Epithelial cell of proximal tubule (primary cell): ENCODE data around the gene KLHL25. TPM values are rescaled to one million over a fixed set of nuclear protein-coding genes. Genes with fewer than 3 reads are reported as not detected.
A peak's percentile ranks its signal among the peaks of the same experiment; 100 is the strongest.

Experiments used
- DNase-seq: peaks from one replicate; pipeline ENCODE4 v3.0.0-alpha.2; 2011; ENCODE audit warnings: low read depth
- H3K4me3 ChIP-seq: 2 replicates; pipeline ENCODE4 v1.5.1; 2011; ENCODE audit warnings: low read depth, mild to moderate bottlenecking, low read length
- total RNA-seq: library from RNA; depleted of rRNA; stranded (reverse); fragments of >200 nt; gene quantifications from 2 replicates; pipeline ENCODE4 v1.2.3, GENCODE V29; 2015
- TF ChIP-seq, protein P1 (sequence below): conservative IDR thresholded peaks from 2 replicates; pipeline ENCODE4 v1.5.1; 2012; ENCODE audit warnings: low read depth, mild to moderate bottlenecking, low read length

KLHL25 gene
- total RNA-seq, 1 donor from 2014 or later = 8.1 TPM

GRCh38 chr15:85785887-85786780 is 8.6 kb downstream of the KLHL25 start:
- peak overlapping the region; percentile 5 for H3K4me3 ChIP-seq
- TF ChIP-seq, protein P1, sequence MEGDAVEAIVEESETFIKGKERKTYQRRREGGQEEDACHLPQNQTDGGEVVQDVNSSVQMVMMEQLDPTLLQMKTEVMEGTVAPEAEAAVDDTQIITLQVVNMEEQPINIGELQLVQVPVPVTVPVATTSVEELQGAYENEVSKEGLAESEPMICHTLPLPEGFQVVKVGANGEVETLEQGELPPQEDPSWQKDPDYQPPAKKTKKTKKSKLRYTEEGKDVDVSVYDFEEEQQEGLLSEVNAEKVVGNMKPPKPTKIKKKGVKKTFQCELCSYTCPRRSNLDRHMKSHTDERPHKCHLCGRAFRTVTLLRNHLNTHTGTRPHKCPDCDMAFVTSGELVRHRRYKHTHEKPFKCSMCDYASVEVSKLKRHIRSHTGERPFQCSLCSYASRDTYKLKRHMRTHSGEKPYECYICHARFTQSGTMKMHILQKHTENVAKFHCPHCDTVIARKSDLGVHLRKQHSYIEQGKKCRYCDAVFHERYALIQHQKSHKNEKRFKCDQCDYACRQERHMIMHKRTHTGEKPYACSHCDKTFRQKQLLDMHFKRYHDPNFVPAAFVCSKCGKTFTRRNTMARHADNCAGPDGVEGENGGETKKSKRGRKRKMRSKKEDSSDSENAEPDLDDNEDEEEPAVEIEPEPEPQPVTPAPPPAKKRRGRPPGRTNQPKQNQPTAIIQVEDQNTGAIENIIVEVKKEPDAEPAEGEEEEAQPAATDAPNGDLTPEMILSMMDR = no peak
- no peak for DNase-seq

GRCh38 chr15:85782064-85782463 is 12.7 kb downstream of the KLHL25 start:
- H3K4me3 ChIP-seq = no peak overlapping the region
- TF ChIP-seq, protein P1 = no peak
- DNase-seq = no peak

- DNase-seq = no peak
- no peak overlapping the region for H3K4me3 ChIP-seq
- TF ChIP-seq, protein P1 = no peak
Observed at GRCh38 chr15:85781099-85781498, 13.6 kb downstream of the KLHL25 start.

GRCh38 chr15:85780225-85780985 is 14.3 kb downstream of the KLHL25 start:
- DNase-seq = no peak
- TF ChIP-seq, protein P1 = no peak
- H3K4me3 ChIP-seq = no peak overlapping the region

DNA sequence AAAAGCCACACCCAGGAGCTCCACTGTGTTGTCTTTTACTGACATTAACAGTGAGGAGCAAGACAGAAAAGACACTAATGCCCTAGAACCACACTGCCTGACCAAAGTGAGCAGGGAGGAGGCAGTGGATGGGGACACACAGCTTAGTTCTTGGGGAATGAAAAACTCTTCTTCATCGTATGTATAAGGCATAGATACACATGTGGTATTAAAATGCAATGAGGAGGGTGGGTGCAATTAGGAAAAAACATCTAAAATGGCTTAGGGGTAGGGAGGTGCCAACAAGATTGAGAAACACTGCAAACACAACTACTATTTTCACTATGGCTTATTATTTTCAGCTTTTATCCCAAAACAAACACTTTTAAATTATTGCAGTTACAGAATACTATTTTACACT is 15.5 kb downstream of the KLHL25 start:
- TF ChIP-seq, protein P1 = no peak

DNA sequence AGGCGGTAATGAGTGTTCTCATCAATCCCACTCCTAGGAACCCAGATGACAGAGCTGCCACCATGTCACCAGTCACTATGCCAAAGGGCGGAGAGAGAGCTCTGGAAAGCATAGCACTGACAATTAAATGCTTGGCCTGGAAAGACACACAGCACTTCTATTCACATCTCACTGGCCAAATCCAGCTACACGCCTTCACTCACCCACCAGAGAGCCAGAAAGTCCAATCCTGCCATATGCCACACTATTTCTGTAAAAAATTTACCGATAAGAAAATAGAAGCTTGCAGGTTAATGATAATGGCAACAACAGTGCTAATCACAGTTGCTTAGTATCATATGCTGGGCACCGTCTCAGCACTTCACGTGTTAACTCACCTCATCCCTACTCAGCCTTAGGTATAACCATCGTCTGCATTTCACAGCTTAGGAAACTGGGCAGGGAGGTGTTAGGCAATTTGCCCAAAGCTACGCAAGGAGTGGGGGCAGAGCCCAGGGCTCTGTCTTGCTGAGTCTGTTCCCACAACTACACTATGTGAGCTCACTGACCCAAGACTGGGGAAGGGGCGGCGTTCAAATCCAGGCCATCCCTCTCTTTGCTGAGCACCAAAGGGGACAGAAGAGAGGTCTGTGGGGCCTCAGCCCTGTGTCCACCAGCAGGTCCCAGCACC is 16.5 kb downstream of the KLHL25 start:
- DNase-seq = no peak
- H3K4me3 ChIP-seq = no peak overlapping the region
- TF ChIP-seq, protein P1 = no peak

More for the DNA sequence above, 15.5 kb downstream of the KLHL25 start:
- no peak for DNase-seq
- H3K4me3 ChIP-seq = no peak overlapping the region
